K562 (cell line): ENCODE results near the gene NELFE. TPM values are rescaled to one million over a fixed set of nuclear protein-coding genes. Genes with fewer than 3 reads are reported as not detected.

Experiments used
- ARID3A ChIP-seq: IDR thresholded peaks from 2 replicates; pipeline ENCODE4 v1.6.1; 2012; ENCODE audit warnings: low read depth, low read length, improper control_type of control experiment, borderline replicate concordance
- ATF1 ChIP-seq, 2 experiments: fragments of 450-650 bp in 1 of 2; IDR thresholded peaks; 2 replicates each; pipeline ENCODE4 v1.6.1; 2016; ENCODE audit warnings: missing compliant biosample characterization in 1 of 2, missing genetic modification characterization in 1 of 2
- BRD9 ChIP-seq: fragments of 450-650 bp; IDR thresholded peaks from 2 replicates; pipeline ENCODE4 v1.6.1; 2018; ENCODE audit warnings: low read depth; ENCODE audit not compliant: partially characterized antibody
- CC2D1A ChIP-seq: fragments of 450-650 bp; IDR thresholded peaks from 2 replicates; pipeline ENCODE4 v1.6.1; 2017; ENCODE audit warnings: mild to moderate bottlenecking
- CHD2 ChIP-seq: IDR thresholded peaks from 2 replicates; pipeline ENCODE4 v1.6.1; 2011; ENCODE audit warnings: low read depth, low read length
- CREB1 ChIP-seq, 2 experiments: sonication (generic) in 1 of 2; formaldehyde crosslinking in 1 of 2; IDR thresholded peaks; 2 replicates each; pipeline versions ENCODE4 v1.6.1 to v1.8.0; 2012 to 2022; ENCODE audit warnings: inconsistent platforms in 1 of 2, mild to moderate bottlenecking in 1 of 2, missing genetic modification reagents in 1 of 2, moderate library complexity in 1 of 2
- CTBP1 ChIP-seq: fragments of 450-650 bp; IDR thresholded peaks from 2 replicates; pipeline ENCODE4 v1.6.1; 2016; ENCODE audit warnings: borderline replicate concordance
- GATAD2B ChIP-seq: fragments of 450-650 bp; IDR thresholded peaks from 2 replicates; pipeline ENCODE4 v1.6.1; 2017; ENCODE audit warnings: mild to moderate bottlenecking, borderline replicate concordance
- HDGF ChIP-seq: fragments of 450-650 bp; IDR thresholded peaks from 2 replicates; pipeline ENCODE4 v1.6.1; 2016
- KAT2B ChIP-seq: IDR thresholded peaks from one replicate; pipeline ENCODE4 v1.6.1; 2012; ENCODE audit warnings: low read depth, mild to moderate bottlenecking, control low read depth, inconsistent platforms, low read length, moderate library complexity
- MCM7 ChIP-seq, 2 experiments: fragments of 450-650 bp; IDR thresholded peaks; 2 replicates each; pipeline ENCODE4 v1.6.1; 2016 to 2018
- MLLT1 ChIP-seq, 2 experiments: fragments of 450-650 bp; IDR thresholded peaks; 2 replicates each; pipeline ENCODE4 v1.6.1; 2016
- PHF21A ChIP-seq: fragments of 450-650 bp; IDR thresholded peaks from 2 replicates; pipeline ENCODE4 v1.6.1; 2017; ENCODE audit warnings: low read depth, borderline replicate concordance
- POLR2AphosphoS5 ChIP-seq: IDR thresholded peaks from 2 replicates; pipeline ENCODE4 v1.6.1; 2011; ENCODE audit warnings: mild to moderate bottlenecking, low read depth, low read length, moderate library complexity; ENCODE audit not compliant: control insufficient read depth, insufficient read depth
- SMARCA5 ChIP-seq: fragments of 450-650 bp; IDR thresholded peaks from 2 replicates; pipeline ENCODE4 v1.6.1; 2016
- THRB ChIP-seq: fragments of 450-650 bp; formaldehyde crosslinking; conservative IDR thresholded peaks from 2 replicates; pipeline ENCODE4 v1.4.0; 2022; ENCODE audit warnings: mild to moderate bottlenecking, missing genetic modification characterization
- ZNF444 ChIP-seq: fragments of 250-450 bp; sonication (Bioruptor Pico); IDR thresholded peaks from 2 replicates; pipeline ENCODE4 v1.4.0; 2020; ENCODE audit warnings: mild to moderate bottlenecking, moderate library complexity
- polyA plus RNA-seq, 8 experiments: library from polyadenylated mRNA; depleted of rRNA in 4 of 8; stranded (reverse) in 5 of 8; unstranded in 3 of 8; fragments of >200 nt; fragmentation: Nextera tagmentation in 2 of 8; fragmentation: Illumina TruSeq in 1 of 8; extraction: Ambion mirVana in 2 of 8; extraction: Trizol in 1 of 8; gene quantifications; 2 replicates each; pipeline versions ENCODE4 v1.2.1 to v1.2.3, GENCODE V29; 2011 to 2014; ENCODE audit warnings: inconsistent platforms in 1 of 8, missing spikeins in 1 of 8
- total RNA-seq, 7 experiments: library from RNA; depleted of rRNA in 6 of 7; stranded (reverse); fragments of >200 nt in 6 of 7; fragmentation: Illumina TruSeq in 2 of 7; extraction: Trizol in 2 of 7; gene quantifications; 2 replicates each; pipeline versions ENCODE4 v1.2.1 to v1.2.3, GENCODE V29; 2011 to 2021; ENCODE audit warnings: low replicate concordance in 1 of 7
- TF ChIP-seq, protein P1 (sequence below): fragments of 250-450 bp; sonication (Bioruptor Pico); IDR thresholded peaks from 2 replicates; pipeline ENCODE4 v1.4.0; 2020; ENCODE audit warnings: borderline replicate concordance
- TF ChIP-seq, protein P2 (sequence below): sonication (generic); formaldehyde crosslinking; IDR thresholded peaks from 2 replicates; pipeline ENCODE4 v1.8.0; 2022; ENCODE audit warnings: mild to moderate bottlenecking, missing genetic modification reagents

Gene NELFE
- total and polyA plus RNA-seq, 9 of the 15 experiments (the other 6 are each of a cell fraction or from before 2014, with no cell fraction given): 15.2 to 157 (median 91.5) TPM

DNA sequence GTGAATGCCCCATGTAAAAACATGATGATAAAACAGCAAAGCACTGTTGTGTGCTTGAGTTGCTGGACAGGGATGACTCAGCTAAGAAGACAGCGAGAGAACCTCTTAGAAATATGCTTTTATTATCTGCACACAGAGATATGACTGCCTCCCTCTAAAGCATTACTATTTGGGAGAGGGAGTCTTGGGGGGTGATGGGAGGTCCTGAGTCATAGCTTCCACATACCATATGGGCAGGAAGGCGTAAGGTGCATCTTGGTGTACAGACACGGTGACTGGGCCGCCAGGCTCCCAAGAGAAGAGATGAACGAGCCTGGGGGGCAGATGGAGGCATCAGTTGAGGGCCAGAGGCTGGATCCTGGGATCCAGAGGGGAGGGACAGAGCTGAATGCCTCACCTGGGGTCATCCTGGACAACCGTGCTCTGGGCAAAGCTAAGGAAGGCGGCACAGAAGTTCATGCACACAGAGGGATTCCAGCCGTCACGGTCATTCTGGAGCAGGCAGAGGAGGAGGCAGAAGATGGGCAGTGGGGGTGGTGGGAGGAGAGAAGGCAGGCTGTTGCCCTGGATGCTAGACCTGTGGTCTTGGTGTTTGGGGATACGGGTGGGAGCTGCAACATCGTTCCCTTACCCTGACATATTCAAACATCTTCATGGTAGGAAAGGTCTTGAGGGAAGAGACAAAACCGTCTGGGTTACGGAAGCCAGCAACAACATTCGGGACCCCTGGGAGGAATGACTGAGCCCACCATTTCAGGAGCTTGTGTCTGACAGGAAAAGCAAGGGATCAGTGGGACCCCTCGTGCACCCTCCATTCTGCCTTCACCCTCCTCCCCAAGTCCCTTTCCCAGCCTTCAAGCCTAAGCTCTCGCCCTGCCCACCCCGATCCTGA is 11.2 kb upstream of the NELFE start (continued):
- TF ChIP-seq ARID3A (peak; percentile 68; the same call in 1 of the 2 replicates), ATF1 (CRISPR knock-in tag; IDR thresholded peaks at IDR 0.05) (no peak), ATF1 (tag; IDR thresholded peaks at IDR 0.05) (no peak; the same call in 1 of the 2 replicates), HDGF (peak; percentile 57), KAT2B (no peak), BRD9 (peak; percentile 24), GATAD2B (no peak), CHD2 (no peak), CREB1 (IDR thresholded peaks at IDR 0.05) (no peak; the same call in 1 of the 2 replicates), CREB1 (CRISPR knock-in tag; IDR thresholded peaks at IDR 0.05) (no peak), CC2D1A (no peak; the same call in 1 of the 2 replicates), MCM7 (IDR thresholded peaks at IDR 0.05) (no peak), PHF21A (peak; percentile 98), SMARCA5 (peak; percentile 65; the same call in 1 of the 2 replicates), ZNF444 (CRISPR knock-in tag) (no peak), POLR2AphosphoS5 (0 out of 2 replicates have a peak, but pooled peaks have one; percentile 32), CTBP1 (peak; percentile 69; the same call in 1 of the 2 replicates), THRB (CRISPR knock-in tag) (no peak), MLLT1 (IDR thresholded peaks at IDR 0.05) (peak in 1 of 2 experiments; percentile 26; a peak in 1 of 4 replicates)
- TF ChIP-seq, protein P1, sequence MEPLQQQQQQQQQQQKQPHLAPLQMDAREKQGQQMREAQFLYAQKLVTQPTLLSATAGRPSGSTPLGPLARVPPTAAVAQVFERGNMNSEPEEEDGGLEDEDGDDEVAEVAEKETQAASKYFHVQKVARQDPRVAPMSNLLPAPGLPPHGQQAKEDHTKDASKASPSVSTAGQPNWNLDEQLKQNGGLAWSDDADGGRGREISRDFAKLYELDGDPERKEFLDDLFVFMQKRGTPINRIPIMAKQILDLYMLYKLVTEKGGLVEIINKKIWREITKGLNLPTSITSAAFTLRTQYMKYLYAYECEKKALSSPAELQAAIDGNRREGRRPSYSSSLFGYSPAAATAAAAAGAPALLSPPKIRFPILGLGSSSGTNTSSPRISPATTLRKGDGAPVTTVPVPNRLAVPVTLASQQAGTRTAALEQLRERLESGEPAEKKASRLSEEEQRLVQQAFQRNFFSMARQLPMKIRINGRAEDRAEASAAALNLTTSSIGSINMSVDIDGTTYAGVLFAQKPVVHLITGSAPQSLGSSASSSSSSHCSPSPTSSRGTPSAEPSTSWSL (CRISPR knock-in tag): 0 out of 2 replicates have a peak, but pooled peaks have one; percentile 68
- TF ChIP-seq, protein P2, sequence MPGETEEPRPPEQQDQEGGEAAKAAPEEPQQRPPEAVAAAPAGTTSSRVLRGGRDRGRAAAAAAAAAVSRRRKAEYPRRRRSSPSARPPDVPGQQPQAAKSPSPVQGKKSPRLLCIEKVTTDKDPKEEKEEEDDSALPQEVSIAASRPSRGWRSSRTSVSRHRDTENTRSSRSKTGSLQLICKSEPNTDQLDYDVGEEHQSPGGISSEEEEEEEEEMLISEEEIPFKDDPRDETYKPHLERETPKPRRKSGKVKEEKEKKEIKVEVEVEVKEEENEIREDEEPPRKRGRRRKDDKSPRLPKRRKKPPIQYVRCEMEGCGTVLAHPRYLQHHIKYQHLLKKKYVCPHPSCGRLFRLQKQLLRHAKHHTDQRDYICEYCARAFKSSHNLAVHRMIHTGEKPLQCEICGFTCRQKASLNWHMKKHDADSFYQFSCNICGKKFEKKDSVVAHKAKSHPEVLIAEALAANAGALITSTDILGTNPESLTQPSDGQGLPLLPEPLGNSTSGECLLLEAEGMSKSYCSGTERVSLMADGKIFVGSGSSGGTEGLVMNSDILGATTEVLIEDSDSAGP (CRISPR knock-in tag): no peak
